Lung (tissue), 12 donors: ENCODE measurements around the gene CYP3A7. TPM values are rescaled to one million over a fixed set of nuclear protein-coding genes. Genes with fewer than 3 reads are reported as not detected.
"Not testable (repeated sequence)": the region's sequence is repeated elsewhere in the genome, so short reads cannot be mapped to it uniquely, and the experiment has no call there.

ENCODE experiments used
- ATAC-seq: fragments of 200-7000 bp; cut with Tn5 transposase; one replicate; pipeline ENCODE4 v1.9.1; 2020; ENCODE audit warnings: moderate number of reproducible peaks; ENCODE audit not compliant: insufficient read depth, low FRiP score
- DNase-seq, 3 donors: peaks; one replicate each; pipeline ENCODE4 v3.0.0-alpha.2; 2013 to 2017
- H3K27ac ChIP-seq, 2 donors: one replicate each; pipeline ENCODE4 v1.5.1; 2013; ENCODE audit warnings: mild to moderate bottlenecking in 2 of 2, moderate library complexity in 2 of 2, control low read depth in 1 of 2, inconsistent platforms in 1 of 2, low read depth in 1 of 2, low read length in 1 of 2
- H3K27me3 ChIP-seq, 3 donors: one replicate each; pipeline ENCODE4 v1.5.1; 2013; ENCODE audit warnings: low read length in 2 of 3; ENCODE audit not compliant: control insufficient read depth in 3 of 3, insufficient read depth in 3 of 3
- H3K36me3 ChIP-seq, 4 donors: one replicate each; pipeline ENCODE4 v1.5.1; 2013; ENCODE audit warnings: low read length in 4 of 4, mild to moderate bottlenecking in 1 of 4, moderate library complexity in 1 of 4; ENCODE audit not compliant: control insufficient read depth in 4 of 4, insufficient read depth in 4 of 4
- H3K4me1 ChIP-seq, 5 donors: one replicate each; pipeline ENCODE4 v1.5.1; 2013; ENCODE audit warnings: low read length in 5 of 5, mild to moderate bottlenecking in 2 of 5, moderate library complexity in 1 of 5; ENCODE audit not compliant: control insufficient read depth in 5 of 5, insufficient read depth in 5 of 5
- H3K4me3 ChIP-seq: one replicate; pipeline ENCODE4 v1.5.1; 2013; ENCODE audit warnings: mild to moderate bottlenecking, control low read depth, moderate library complexity
- H3K9ac ChIP-seq, 2 donors: one replicate each; pipeline ENCODE4 v1.5.1; 2013; ENCODE audit warnings: low read length in 2 of 2, control low read depth in 1 of 2; ENCODE audit not compliant: insufficient read depth in 1 of 2
- H3K9me3 ChIP-seq, 4 donors: one replicate each; pipeline ENCODE4 v1.5.1; 2013; ENCODE audit warnings: low read length in 3 of 4, mild to moderate bottlenecking in 1 of 4, moderate library complexity in 1 of 4; ENCODE audit not compliant: control insufficient read depth in 4 of 4, insufficient read depth in 3 of 4
- CTCF ChIP-seq: IDR thresholded peaks from 2 replicates; pipeline ENCODE4 v1.5.1; 2012; ENCODE audit warnings: mild to moderate bottlenecking; ENCODE audit errors: control extremely low read depth, extremely low read depth
- WGBS, 2 donors: extraction: QIAGEN DNeasy Blood & Tissue Kit; methylation state at CpG; one replicate each; pipeline ENCODE4 v1.1.7; 2013; 5-methylcytosine and 5-hydroxymethylcytosine counted together
- polyA plus RNA-seq, 2 donors: library from polyadenylated mRNA; stranded (reverse); fragments of 200-250 nt; gene quantifications; one replicate each; pipeline ENCODE4 v1.2.1, GENCODE V29; 2013
- total RNA-seq, 2 donors: library from RNA; depleted of rRNA in 1 of 2; stranded (reverse); fragments of >200 nt in 1 of 2; gene quantifications; one replicate each; pipeline ENCODE4 v1.2.1, GENCODE V29; 2014 to 2021
- donor health status: control.
- donor health status: control.
- donor health status: Bipolar disorder and iron deficiency.
- donor health status: healthy.
- donor health status: DM: yes; HTN: yes; CAD: no.

Gene CYP3A7
- total and polyA plus RNA-seq, 4 donors: 0.19 to 0.71 (median 0.44) TPM

- H3K9me3 ChIP-seq: no peaks in the 10 kb centered on the region
- 74 to 82% methylated on average over 1 of the region's 1 CpG for WGBS, 2 donors
- no peaks in the 10 kb centered on the region for H3K27me3 ChIP-seq
- ATAC-seq (no peak), DNase-seq (no peak)
- no peak overlapping the region for H3K27ac ChIP-seq
- TF ChIP-seq CTCF: no peak
- H3K4me1 ChIP-seq: peaks cover 0 to 10% (median 6%) of the 10 kb centered on the region in 5 donors
- no peak overlapping the region for H3K4me3 ChIP-seq
- H3K9ac ChIP-seq: no peak overlapping the region
- no peaks in the 10 kb centered on the region for H3K36me3 ChIP-seq
Observed at GRCh38 chr7:99730238-99730810, 4.7 kb downstream of the CYP3A7 start.

DNA sequence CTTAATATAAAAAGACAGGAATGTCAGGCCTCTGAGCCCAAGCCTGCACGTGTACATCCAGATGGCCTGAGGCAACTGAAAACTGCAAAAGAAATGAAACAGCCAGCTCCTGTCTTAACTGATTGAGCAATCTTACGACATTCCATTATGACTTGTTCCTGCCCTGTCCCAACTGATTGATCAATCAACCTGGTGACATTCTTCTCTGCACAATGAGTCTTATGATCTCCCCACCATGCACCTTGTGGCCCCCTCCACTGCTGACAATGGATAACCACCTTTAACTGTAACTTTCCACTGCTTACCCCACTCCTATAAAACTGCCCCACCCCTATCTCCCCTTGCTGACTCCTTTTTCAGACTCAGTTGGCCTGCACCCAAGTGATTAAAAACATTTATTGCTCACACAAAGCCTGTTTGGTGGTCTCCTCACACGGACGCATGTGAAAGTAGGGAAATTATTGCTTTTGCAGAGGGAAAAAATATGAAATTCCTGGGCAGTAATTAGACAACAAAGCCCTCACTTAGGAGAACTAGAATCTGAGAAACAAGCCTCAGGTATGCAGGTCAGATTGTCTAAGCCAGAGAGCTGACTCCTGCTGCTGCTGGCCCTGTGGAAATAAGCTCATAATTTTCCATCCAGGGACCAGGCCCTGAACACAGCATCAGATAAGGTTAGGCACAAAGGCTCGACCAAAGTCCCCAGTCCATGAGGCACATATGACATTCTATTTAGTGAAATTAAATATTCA lies 5.3 kb downstream of the CYP3A7 start:
- Histone ChIP-seq H3K9me3 (no peaks in the 10 kb centered on the region), H3K27me3 (no peaks in the 10 kb centered on the region), H3K36me3 (no peaks in the 10 kb centered on the region), H3K9ac (no peak overlapping the region), H3K27ac (no peak overlapping the region), H3K4me3 (no peak overlapping the region), H3K4me1 (peaks cover 0 to 10% (median 6%) of the 10 kb centered on the region in 5 donors)
- DNase-seq (peak in 2 of 3 donors; percentile 53 to 72), ATAC-seq (no peak)
- no peak for TF ChIP-seq CTCF
- 47 to 58% methylated on average over 5 of the region's 5 CpGs for WGBS, 2 donors

GRCh38 chr7:99728615-99729014 lies 6.4 kb downstream of the CYP3A7 start:
- H3K27me3 ChIP-seq: no peaks in the 10 kb centered on the region
- no peaks in the 10 kb centered on the region for H3K9me3 ChIP-seq
- no peak for ATAC-seq
- no peak overlapping the region for H3K27ac ChIP-seq
- peak in 1 of 3 donors; percentile 26 for DNase-seq
- no peak for TF ChIP-seq CTCF
- WGBS, 2 donors: 84 to 92% methylated on average over 2 of the region's 2 CpGs
- no peak overlapping the region for H3K9ac ChIP-seq
- H3K4me1 ChIP-seq: peaks cover 0 to 10% (median 6%) of the 10 kb centered on the region in 5 donors
- H3K36me3 ChIP-seq: no peaks in the 10 kb centered on the region
- H3K4me3 ChIP-seq: no peak overlapping the region

GRCh38 chr7:99723201-99723600 lies 11.8 kb downstream of the CYP3A7 start:
- not testable (repeated sequence) for H3K4me3 ChIP-seq, ATAC-seq, H3K36me3 ChIP-seq, H3K27ac ChIP-seq, H3K9me3 ChIP-seq, H3K9ac ChIP-seq, H3K27me3 ChIP-seq, DNase-seq
- 88 to 93% methylated on average over 6 of the region's 6 CpGs for WGBS, 2 donors
- H3K4me1 ChIP-seq: peaks cover 0 to 31% (median 2%) of the 10 kb centered on the region in 5 donors
